Fibroblast of skin of back (primary cell): ENCODE results near the gene CAMTA1.
"Not testable (repeated sequence)": the region's sequence is repeated elsewhere in the genome, so short reads cannot be mapped to it uniquely, and the experiment has no call there.

ENCODE experiments used
- DNase-seq: peaks from one replicate; pipeline ENCODE4 v3.0.0-alpha.2; 2013

The CAMTA1 gene

GRCh38 chr1:7771823-7772299 is 986.6 kb downstream of the CAMTA1 start:
- DNase-seq = no peak

- DNase-seq = no peak
Observed at GRCh38 chr1:7777591-7777990, 992.3 kb downstream of the CAMTA1 start.

- no peak for DNase-seq
Observed at GRCh38 chr1:7778133-7778628, 992.9 kb downstream of the CAMTA1 start.

DNA sequence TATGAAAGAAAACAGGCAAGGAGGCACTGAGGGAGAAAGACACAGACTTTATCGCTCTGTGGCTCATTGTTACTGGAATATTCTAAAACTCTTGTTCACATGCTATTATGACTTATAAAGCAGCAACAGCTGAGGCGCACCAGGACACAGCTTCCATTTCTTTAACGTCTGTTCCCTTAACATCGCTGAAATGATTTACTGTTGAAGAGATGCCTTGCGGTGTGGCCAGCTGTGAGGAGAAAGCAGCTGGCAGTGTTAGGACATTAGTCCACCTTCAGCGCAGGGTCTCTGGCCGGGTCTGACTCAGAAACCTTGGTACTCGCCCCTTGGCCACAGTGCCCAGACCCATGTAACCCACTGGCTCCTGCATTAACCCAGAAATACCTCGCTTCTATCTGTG is 995.7 kb downstream of the CAMTA1 start:
- no peak for DNase-seq

DNA sequence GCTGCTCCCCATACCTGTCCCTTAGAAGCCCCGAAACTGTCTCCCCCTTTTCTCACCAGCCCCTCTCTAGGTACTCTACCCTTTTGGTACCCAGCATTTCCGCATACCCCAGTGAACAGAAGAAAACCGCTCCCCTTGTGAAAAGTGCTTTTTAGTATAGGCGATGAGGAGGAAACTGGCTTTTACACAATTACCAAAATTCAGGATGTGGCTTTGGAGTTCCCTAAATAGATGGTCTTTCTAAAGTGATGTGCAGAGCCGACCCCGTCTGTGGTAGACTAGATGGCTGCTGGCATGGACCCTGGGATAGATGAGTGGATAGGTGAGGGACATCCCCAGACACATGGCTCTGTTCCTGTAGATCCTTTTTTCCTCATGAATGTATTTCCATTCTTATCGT is 996.2 kb downstream of the CAMTA1 start:
- DNase-seq = no peak

GRCh38 chr1:7781923-7782495 is 996.8 kb downstream of the CAMTA1 start:
- DNase-seq = no peak

- peak; percentile 62 for DNase-seq
Observed at GRCh38 chr1:7783178-7783711, 998.0 kb downstream of the CAMTA1 start.

DNA sequence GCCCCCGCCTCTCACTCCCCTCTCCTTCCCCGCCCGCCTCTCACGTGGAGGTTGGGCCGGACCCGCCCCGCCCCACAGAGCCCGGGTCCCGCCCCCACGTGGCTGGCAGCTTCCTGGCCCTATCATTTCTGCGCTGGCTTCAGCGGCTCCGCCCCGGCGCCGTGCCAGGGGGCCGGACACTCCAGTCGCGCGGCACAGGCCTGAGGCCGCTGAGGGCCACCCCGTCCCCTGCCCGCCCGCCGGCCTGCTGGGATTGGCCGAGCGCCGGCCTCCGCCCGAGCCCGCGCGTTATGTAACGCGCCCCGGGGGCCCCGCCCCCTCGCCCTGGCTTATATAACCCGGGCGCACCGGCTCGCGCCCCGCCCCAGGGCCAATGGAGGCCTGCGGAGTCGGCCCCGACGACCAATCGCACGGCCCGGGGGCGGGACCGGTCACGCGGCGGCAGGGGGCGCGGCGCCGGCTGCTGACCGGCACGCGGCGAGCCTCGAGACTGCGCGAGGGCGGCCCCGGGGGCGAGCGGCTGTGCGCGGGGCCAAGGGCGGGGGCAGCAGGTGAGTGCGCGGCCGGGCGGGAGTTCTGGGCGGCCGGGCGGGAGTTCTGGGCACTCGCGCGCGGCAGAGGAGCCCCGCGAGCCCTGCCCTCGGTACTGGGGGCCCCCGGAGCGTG is 998.7 kb downstream of the CAMTA1 start, which contains the start of gene PER3:
TSS of gene PER3 (plus strand) at position 466 of the 666 bp plus-strand sequence. CDS start 587 bp downstream, outside the sequence.
- DNase-seq = peak; percentile 96

- peak; percentile 36 for DNase-seq
Observed at GRCh38 chr1:7784492-7785071, 999.3 kb downstream of the CAMTA1 start.

DNA sequence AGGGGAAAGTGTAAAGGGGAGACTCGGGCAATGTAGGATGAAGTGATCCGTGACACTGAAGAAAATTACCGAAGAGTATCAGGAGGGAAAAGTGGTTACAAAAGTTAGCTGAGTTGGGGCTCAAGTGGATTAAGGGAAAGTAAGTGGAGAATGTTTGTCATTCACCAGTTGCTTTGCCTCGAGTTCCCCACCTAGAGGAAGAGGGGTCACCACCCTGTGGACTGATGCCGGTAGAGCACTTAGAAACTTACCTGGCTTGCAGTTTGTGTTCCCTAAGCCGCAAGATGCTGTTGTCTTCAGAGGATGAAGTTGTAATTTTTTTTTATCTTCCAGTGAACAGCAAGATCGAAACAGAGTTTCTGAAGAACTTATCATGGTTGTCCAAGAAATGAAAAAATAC is 999.9 kb downstream of the CAMTA1 start:
- DNase-seq = no peak

- DNase-seq = no peak
Observed at GRCh38 chr1:7786795-7787194, 1001.5 kb downstream of the CAMTA1 start.

GRCh38 chr1:7789828-7790227 is 1004.6 kb downstream of the CAMTA1 start:
- no peak for DNase-seq

DNA sequence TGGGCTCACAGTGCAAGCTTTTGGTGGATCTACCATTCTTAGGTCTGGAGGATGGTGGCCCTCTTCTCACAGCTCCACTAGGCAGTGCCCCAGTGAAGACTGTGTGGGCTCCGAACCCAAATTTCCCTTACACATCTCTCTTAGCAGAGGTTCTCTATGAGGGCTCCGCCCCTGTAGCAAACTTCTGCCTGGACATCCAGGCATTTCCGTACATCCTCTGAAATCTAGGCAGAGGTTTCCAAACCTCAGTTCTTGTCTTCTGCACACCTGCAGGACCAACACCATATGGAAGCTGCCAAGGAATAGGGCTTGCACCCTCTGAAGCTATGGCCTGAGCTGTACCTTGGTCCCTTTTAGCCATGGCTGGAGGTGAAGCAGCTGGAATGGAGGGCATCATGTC is 1005.8 kb downstream of the CAMTA1 start:
- DNase-seq = not testable (repeated sequence)

DNA sequence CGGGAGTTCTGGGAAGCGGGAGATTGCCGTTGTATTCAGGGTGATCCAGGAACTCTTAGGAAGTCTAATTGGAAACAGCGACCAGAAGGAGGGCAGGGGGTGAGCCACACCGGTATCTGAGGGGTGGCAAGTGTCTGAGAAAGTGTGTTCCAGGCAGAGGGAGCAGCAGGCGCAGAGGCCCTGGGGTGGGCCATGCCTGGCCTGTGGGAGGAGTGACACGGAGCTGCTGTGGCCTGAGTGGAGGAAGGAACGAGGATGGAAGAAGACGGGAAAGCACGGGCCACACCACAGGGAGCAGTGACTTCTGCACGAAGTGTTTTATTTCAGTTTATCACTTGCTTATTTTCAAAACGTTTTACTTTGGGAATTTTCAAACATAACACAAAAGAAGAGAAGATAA is 1010.2 kb downstream of the CAMTA1 start:
- no peak for DNase-seq

GRCh38 chr1:7805460-7805859 is 1020.2 kb downstream of the CAMTA1 start:
- DNase-seq = no peak

- DNase-seq = peak; percentile 23
Observed at GRCh38 chr1:7808253-7808844, 1023.1 kb downstream of the CAMTA1 start.

GRCh38 chr1:7809742-7810141 is 1024.5 kb downstream of the CAMTA1 start:
- no peak for DNase-seq

GRCh38 chr1:7810395-7810794 is 1025.1 kb downstream of the CAMTA1 start:
- DNase-seq = peak; percentile 88

DNA sequence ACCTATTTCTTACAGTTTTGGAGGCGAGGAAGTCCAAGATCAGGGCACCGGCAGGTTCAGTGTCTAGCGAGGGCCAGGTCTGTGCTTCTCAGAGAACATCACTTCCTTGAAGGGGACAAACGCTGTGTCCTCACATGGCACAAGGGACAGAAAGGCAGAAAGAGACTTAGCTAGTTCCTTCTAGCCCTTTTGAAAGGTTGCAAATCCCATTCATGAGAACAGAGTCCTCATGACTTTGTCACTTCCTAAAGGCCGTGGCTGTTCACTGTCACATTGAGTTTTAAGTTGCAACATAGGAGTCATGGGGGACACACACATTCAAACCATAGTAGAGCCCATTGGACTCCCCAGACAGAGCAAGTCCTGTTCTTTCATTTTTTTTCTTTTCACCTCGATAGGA is 1026.2 kb downstream of the CAMTA1 start:
- DNase-seq = no peak

GRCh38 chr1:7813677-7814373 is 1028.6 kb downstream of the CAMTA1 start:
- DNase-seq = no peak
